Bladder microvascular endothelial cell (primary cell): ENCODE results near the gene ANKHD1. TPM values are rescaled to one million over a fixed set of nuclear protein-coding genes. Genes with fewer than 3 reads are reported as not detected.

ENCODE experiments used
- total RNA-seq: library from RNA; depleted of rRNA; stranded (reverse); fragments of >200 nt; gene quantifications from 2 replicates; pipeline ENCODE4 v1.2.3, GENCODE V29; 2014

ANKHD1 gene, protein sequence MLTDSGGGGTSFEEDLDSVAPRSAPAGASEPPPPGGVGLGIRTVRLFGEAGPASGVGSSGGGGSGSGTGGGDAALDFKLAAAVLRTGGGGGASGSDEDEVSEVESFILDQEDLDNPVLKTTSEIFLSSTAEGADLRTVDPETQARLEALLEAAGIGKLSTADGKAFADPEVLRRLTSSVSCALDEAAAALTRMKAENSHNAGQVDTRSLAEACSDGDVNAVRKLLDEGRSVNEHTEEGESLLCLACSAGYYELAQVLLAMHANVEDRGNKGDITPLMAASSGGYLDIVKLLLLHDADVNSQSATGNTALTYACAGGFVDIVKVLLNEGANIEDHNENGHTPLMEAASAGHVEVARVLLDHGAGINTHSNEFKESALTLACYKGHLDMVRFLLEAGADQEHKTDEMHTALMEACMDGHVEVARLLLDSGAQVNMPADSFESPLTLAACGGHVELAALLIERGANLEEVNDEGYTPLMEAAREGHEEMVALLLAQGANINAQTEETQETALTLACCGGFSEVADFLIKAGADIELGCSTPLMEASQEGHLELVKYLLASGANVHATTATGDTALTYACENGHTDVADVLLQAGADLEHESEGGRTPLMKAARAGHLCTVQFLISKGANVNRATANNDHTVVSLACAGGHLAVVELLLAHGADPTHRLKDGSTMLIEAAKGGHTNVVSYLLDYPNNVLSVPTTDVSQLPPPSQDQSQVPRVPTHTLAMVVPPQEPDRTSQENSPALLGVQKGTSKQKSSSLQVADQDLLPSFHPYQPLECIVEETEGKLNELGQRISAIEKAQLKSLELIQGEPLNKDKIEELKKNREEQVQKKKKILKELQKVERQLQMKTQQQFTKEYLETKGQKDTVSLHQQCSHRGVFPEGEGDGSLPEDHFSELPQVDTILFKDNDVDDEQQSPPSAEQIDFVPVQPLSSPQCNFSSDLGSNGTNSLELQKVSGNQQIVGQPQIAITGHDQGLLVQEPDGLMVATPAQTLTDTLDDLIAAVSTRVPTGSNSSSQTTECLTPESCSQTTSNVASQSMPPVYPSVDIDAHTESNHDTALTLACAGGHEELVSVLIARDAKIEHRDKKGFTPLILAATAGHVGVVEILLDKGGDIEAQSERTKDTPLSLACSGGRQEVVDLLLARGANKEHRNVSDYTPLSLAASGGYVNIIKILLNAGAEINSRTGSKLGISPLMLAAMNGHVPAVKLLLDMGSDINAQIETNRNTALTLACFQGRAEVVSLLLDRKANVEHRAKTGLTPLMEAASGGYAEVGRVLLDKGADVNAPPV (N-terminal part only)
- total RNA-seq = 46.1 and 120 TPM in 2 replicates

DNA sequence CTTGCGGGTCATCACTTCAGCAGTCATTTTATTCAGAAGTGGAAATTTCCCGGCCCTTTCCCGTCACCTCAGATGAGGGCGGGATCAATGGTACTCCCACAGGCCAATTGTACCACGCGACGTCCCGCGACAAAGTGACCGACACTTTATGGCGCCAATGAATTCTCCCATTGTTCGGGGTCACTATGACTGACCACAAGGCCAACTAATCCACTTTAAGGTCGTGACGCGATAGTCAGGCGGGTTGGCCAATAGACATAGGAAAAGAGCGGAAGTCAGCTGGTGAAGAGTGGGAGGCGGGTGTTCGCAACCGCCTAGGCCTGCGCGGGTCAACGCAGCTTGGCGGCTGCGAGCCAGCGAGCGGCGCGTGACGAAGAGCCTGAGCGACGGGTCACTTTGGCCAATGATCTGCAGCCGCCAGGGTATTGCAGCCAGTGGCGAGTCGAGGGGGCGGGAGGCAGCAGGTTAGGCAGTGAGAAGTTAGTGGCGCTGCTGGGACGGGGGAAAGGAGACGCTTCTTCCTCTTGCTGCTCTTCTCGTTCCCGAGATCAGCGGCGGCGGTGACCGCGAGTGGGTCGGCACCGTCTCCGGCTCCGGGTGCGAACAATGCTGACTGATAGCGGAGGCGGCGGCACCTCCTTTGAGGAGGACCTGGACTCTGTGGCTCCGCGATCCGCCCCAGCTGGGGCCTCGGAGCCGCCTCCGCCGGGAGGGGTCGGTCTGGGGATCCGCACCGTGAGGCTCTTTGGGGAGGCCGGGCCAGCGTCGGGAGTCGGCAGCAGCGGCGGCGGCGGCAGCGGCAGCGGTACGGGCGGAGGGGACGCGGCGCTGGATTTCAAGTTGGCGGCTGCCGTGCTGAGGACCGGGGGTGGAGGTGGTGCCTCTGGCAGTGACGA, at the start of gene ANKHD1:
Gene ANKHD1, plus strand, starts transcription at position 472 of the 896 bp plus-strand sequence. Its CDS starts 135 bp downstream, at position 607.

DNA sequence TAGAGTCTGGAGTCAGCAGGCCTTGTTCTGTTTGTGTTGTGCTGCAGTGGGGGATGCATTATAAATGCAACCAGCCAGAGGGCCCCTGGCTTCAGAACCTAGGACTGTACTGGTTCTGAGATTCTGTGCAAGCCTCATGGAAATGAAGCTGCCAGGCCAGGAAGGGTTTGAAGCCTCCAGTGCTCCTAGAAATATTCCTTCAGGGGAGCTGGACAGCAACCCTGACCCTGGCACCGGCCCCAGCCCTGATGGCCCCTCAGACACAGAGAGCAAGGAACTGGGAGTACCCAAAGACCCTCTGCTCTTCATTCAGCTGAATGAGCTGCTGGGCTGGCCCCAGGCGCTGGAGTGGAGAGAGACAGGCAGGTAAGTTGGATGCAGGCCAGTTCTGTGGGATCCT, 41.5 kb upstream of the ANKHD1 start, which contains the start of gene SLC4A9:
Gene SLC4A9, plus strand, starts transcription at position 94 of the 400 bp plus-strand sequence. Its CDS starts 43 bp downstream, at position 137.

DNA sequence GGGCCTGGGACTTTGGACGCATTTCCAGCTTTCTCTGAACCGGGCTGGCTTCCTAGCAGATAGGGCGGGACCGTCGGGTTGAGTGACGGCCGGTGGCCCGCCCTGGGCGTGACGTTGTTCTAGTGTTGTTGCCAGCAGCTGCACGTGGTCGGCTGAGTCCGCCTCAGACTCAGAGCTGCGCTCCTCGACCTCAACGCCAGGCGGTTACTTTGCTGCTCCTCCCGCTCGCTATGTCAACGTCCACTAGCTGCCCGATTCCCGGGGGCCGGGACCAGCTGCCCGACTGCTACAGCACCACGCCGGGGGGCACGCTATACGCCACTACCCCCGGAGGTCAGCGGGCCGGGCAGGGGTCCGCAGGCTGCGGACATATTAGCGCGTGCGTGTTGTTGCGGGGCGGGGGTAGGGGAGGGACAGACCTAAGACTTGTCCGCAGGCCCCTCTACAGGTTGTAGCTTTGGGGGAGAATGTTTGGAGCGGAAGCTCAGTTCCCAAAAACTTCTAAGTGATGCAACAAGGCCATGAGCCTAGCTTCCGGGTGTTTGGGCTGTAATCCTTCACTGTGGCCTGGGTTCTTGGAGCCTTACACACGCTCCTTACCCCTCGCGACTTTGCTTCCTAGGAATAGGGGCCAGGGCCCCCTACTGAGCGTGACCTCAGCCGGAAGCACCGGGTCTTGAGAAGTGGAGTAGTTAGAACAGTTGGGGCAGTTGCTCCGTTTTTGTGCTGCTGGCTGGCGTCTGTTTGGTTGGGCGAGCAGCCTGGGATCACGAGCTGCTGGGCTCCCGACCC, 146.1 kb downstream of the ANKHD1 start, which contains the start of gene EIF4EBP3:
Gene EIF4EBP3, plus strand, starts transcription at position 155 of the 792 bp plus-strand sequence. Its CDS starts 76 bp downstream, at position 231.

GRCh38 chr5:140557136-140557805, 155.6 kb downstream of the ANKHD1 start, which contains the start of gene SRA1:
SRA1 (minus strand) TSS chr5:140557473; CDS start chr5:140557452, 21 bp downstream.

GRCh38 chr5:140564196-140565023, 162.8 kb downstream of the ANKHD1 start, which contains the start of the genes APBB3 and SLC35A4:
APBB3 (minus strand) TSS chr5:140564598; CDS start chr5:140564245, 353 bp downstream.
SLC35A4 (plus strand) TSS chr5:140564828; CDS start chr5:140567170, 2,342 bp downstream.

Other genes with a start within 250 kb of the ANKHD1 start
- gene CYSTM1, start 226.6 kb upstream of the ANKHD1 start, total RNA-seq = 7.2 and 14.9 TPM in 2 replicates
- 48.6 and 62.2 TPM in 2 replicates for gene PFDN1, start 98.7 kb upstream of the ANKHD1 start, total RNA-seq
- 26.7 and 28.3 TPM in 2 replicates for gene HBEGF, start 55.2 kb upstream of the ANKHD1 start, total RNA-seq
- gene SLC4A9, start 41.6 kb upstream of the ANKHD1 start, total RNA-seq = under 0.01 and 0.19 TPM in 2 replicates
- gene EIF4EBP3, start 145.8 kb downstream of the ANKHD1 start, total RNA-seq = 0.44 and 1.6 TPM in 2 replicates
- 15.4 and 17.1 TPM in 2 replicates for gene SRA1, start 155.6 kb downstream of the ANKHD1 start, total RNA-seq
- 5.0 and 16.0 TPM in 2 replicates for gene APBB3, start 162.8 kb downstream of the ANKHD1 start, total RNA-seq
- 11.3 and 45.3 TPM in 2 replicates for gene SLC35A4, start 163.0 kb downstream of the ANKHD1 start, total RNA-seq
- 3.2 TPM in 1 of 2 replicates, not detected in the other for gene CD14, start 231.3 kb downstream of the ANKHD1 start, total RNA-seq
- 15.4 and 19.7 TPM in 2 replicates for gene TMCO6, start 237.6 kb downstream of the ANKHD1 start, total RNA-seq
- gene NDUFA2, start 245.8 kb downstream of the ANKHD1 start, total RNA-seq = 42.2 and 64.1 TPM in 2 replicates
- 75.0 and 111 TPM in 2 replicates for gene IK, start 246.0 kb downstream of the ANKHD1 start, total RNA-seq